Esophagus muscularis mucosa (tissue), 3 donors: ENCODE measurements around the gene PKD1L1.

ENCODE experiments used
- CTCF ChIP-seq, 3 experiments: fragments of 200-600 bp in 2 of 3; fragments of 450-650 bp in 1 of 3; sonication (generic) in 2 of 3; IDR thresholded peaks; one replicate each; pipeline ENCODE4 v1.5.1; 2017 to 2019; ENCODE audit warnings: antibody characterized with exemption in 3 of 3, mild to moderate bottlenecking in 2 of 3, moderate library complexity in 1 of 3
- POLR2A ChIP-seq: fragments of 450-650 bp; IDR thresholded peaks from one replicate; pipeline ENCODE4 v1.6.1; 2017; ENCODE audit warnings: antibody characterized with exemption, moderate library complexity, mild to moderate bottlenecking, low read depth
- POLR2AphosphoS5 ChIP-seq, 2 donors: sonication (generic); formaldehyde crosslinking; IDR thresholded peaks; one replicate each; pipeline ENCODE4 v1.6.1; 2017; ENCODE audit warnings: antibody characterized with exemption in 2 of 2

GRCh38 chr7:47932016-47932415 lies 16.2 kb downstream of the PKD1L1 start:
- TF ChIP-seq POLR2A = no peak
- no peak for TF ChIP-seq CTCF (IDR thresholded peaks at IDR 0.05)
- no peak for TF ChIP-seq POLR2AphosphoS5 (IDR thresholded peaks at IDR 0.05)
